WERI-Rb-1 (cell line): ENCODE results near the gene ATP10A.

Experiments
- DNase-seq: peaks from one replicate; pipeline ENCODE4 v3.0.0-alpha.2; 2020
- H3K27ac ChIP-seq: fragments of 250-450 bp; sonication (Bioruptor Pico); 2 replicates; pipeline ENCODE4 v1.5.1; 2020; ENCODE audit warnings: mild to moderate bottlenecking, moderate library complexity
- H3K27me3 ChIP-seq: fragments of 250-450 bp; sonication (Bioruptor Pico); 2 replicates; pipeline ENCODE4 v1.5.1; 2021; ENCODE audit warnings: mild to moderate bottlenecking, low read depth, moderate library complexity; ENCODE audit not compliant: insufficient read depth, severe bottlenecking
- H3K36me3 ChIP-seq: fragments of 250-450 bp; sonication (Bioruptor Pico); 2 replicates; pipeline ENCODE4 v1.5.1; 2020; ENCODE audit warnings: mild to moderate bottlenecking, moderate library complexity
- H3K4me3 ChIP-seq: 2 replicates; pipeline ENCODE4 v1.5.1; 2011; ENCODE audit warnings: low read depth, mild to moderate bottlenecking, control low read depth, low read length
- H3K9me3 ChIP-seq: fragments of 250-450 bp; sonication (Bioruptor Pico); 2 replicates; pipeline ENCODE4 v1.5.1; 2021; ENCODE audit warnings: mild to moderate bottlenecking, moderate library complexity; ENCODE audit not compliant: severe bottlenecking
- TF ChIP-seq, protein P1 (sequence below): IDR thresholded peaks from 2 replicates; pipeline ENCODE4 v1.5.1; 2011; ENCODE audit warnings: low read depth, mild to moderate bottlenecking, control low read depth, inconsistent platforms, low read length

The ATP10A gene

DNA sequence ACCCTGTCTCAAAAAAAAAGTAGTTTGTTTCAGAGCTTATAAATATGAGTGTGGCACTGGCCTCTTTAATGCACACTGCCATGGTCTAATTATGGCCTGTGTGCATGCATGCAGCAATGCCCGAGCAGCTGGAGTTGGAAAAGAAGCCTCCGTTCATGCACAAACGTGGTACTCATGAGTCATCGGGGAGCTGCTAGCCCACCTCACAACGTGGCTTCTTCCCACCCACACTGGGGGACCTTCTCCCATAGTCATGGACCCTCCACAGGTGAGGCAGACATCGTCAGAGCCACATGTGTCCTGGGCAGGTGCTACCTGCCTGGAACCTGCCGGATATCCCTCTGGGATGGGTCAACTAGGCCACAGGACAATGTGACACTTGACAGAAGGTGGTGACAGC is 66.7 kb downstream of the ATP10A start:
- H3K4me3 ChIP-seq, result no peak overlapping the region
- H3K9me3 ChIP-seq, result no peaks in the 10 kb centered on the region
- no peaks in the 10 kb centered on the region for H3K36me3 ChIP-seq
- DNase-seq, result no peak
- no peak overlapping the region for H3K27ac ChIP-seq
- TF ChIP-seq, protein P1, sequence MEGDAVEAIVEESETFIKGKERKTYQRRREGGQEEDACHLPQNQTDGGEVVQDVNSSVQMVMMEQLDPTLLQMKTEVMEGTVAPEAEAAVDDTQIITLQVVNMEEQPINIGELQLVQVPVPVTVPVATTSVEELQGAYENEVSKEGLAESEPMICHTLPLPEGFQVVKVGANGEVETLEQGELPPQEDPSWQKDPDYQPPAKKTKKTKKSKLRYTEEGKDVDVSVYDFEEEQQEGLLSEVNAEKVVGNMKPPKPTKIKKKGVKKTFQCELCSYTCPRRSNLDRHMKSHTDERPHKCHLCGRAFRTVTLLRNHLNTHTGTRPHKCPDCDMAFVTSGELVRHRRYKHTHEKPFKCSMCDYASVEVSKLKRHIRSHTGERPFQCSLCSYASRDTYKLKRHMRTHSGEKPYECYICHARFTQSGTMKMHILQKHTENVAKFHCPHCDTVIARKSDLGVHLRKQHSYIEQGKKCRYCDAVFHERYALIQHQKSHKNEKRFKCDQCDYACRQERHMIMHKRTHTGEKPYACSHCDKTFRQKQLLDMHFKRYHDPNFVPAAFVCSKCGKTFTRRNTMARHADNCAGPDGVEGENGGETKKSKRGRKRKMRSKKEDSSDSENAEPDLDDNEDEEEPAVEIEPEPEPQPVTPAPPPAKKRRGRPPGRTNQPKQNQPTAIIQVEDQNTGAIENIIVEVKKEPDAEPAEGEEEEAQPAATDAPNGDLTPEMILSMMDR, result no peak
- no peaks in the 10 kb centered on the region for H3K27me3 ChIP-seq

DNA sequence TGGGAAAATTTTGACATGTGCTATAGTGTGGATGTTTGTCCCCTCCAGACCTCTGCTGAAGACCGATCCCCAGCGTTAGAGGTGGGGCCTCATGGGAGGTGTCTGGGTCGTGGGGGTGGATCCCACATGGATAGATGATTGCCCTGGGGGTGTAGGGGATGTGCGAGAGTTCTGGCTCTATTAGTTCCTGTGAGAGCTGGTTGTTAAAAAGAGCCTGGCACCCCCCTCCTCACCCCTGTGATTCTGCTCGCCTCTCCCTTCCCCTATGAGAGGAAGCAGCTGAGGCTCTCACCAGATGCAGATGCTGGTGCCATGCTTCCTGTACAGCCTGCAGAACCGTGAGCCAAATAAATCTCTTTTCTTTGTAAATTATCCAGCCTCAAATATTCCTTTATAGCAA is 67.4 kb downstream of the ATP10A start:
- no peak for DNase-seq
- H3K27ac ChIP-seq, result no peak overlapping the region
- no peak overlapping the region for H3K4me3 ChIP-seq
- no peaks in the 10 kb centered on the region for H3K36me3 ChIP-seq
- H3K27me3 ChIP-seq, result no peaks in the 10 kb centered on the region
- TF ChIP-seq, protein P1, result no peak
- no peaks in the 10 kb centered on the region for H3K9me3 ChIP-seq

DNA sequence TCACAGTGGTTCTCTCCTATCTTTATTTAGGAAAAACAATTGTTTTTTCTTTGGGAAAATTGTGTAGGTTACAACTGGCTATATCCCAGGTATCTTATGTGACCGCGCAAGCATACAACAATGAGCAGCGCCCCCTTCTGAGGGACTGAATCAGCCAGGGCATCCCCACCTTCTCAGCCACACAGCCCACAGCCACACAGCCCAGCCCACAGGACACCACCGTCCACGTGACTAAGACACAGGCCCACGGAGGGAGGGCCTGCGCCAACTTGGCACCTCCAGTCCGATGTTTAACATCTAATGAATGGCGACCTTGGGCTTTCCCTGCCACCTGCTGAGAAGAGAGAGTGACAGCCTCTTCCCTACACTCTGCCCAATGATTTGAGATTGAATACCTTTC is 68.1 kb downstream of the ATP10A start:
- Histone ChIP-seq H3K27ac (no peak overlapping the region), H3K4me3 (no peak overlapping the region), H3K9me3 (no peaks in the 10 kb centered on the region), H3K27me3 (no peaks in the 10 kb centered on the region), H3K36me3 (no peaks in the 10 kb centered on the region)
- TF ChIP-seq, protein P1, result no peak
- no peak for DNase-seq

DNA sequence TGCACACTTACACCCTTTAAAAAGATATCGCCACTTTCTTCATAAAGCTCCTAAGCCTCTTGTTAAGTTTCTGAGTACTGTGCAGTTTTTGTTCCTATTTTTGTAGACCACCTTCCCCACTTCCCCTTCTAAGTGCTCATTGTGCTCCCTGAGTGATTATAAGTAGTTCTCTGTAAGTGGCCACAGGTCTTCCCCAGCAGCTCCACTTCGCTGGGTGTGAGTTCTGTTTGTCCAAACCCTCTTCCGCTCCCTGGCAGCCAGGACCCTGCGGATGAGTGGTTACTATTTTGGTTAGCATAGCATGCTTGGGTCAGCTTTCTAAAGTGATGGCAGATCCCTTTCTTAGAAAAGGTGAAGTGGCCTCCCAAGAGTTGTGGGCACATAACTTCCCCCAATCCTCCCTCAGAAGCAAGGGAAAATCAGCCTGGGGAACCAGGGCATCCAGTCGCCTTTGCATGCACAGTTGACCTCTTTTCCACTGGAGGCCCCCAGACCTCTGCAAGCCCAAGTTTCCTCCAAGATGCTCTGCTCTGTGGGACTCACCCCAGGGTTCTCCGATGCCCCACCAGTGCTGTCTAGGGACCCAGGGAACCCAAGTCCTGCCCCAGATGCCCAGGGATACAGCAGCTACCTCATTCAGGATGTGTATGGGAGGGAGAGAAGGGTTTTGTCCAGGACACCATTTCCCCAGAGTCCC is 69.6 kb downstream of the ATP10A start:
- TF ChIP-seq, protein P1, result no peak
- DNase-seq, result no peak
- Histone ChIP-seq H3K9me3 (no peaks in the 10 kb centered on the region), H3K36me3 (no peaks in the 10 kb centered on the region), H3K27ac (no peak overlapping the region), H3K4me3 (no peak overlapping the region), H3K27me3 (no peaks in the 10 kb centered on the region)

DNA sequence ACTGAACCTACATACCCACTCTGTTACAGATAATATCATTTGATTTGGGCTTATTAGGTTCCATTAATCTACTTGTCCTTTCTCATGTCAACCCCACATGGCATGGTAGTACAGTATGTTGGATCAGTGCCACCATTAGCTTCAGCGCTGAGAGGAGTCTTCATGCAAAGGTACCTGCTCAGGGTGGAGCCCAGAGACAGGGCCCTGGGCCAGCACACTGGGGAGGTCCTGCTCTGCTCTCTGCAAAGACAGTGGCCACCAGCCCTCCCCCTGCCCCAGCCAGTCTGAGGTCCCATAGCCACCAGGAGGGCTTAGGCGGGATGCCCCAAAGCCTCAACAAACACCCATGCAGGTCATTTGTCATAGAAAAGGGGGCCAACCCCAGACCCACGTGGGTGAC is 71.0 kb downstream of the ATP10A start:
- Histone ChIP-seq H3K36me3 (no peaks in the 10 kb centered on the region), H3K27me3 (no peaks in the 10 kb centered on the region), H3K9me3 (no peaks in the 10 kb centered on the region), H3K4me3 (no peak overlapping the region), H3K27ac (no peak overlapping the region)
- DNase-seq, result no peak
- TF ChIP-seq, protein P1, result no peak
